Measurements from ENCODE around the gene PTPRG. TPM values are rescaled to one million over a fixed set of nuclear protein-coding genes. Genes with fewer than 3 reads are reported as not detected.

PTPRG gene
- total and polyA plus RNA-seq, 2 experiments from 2014 or later, result 24.4 to 131 TPM

- Histone ChIP-seq H3F3A (replicated peaks; ENCODE audit: low read depth) (no peaks in the 10 kb centered on the region), H3K27ac (ENCODE audit: low read depth) (no peak overlapping the region), H3K4me2 (no peak overlapping the region), H3K27me3 (ENCODE audit: insufficient read depth) (no peaks in the 10 kb centered on the region), H3K9me2 (ENCODE audit: insufficient read depth) (0 out of 2 replicates have a peak, but pooled peaks cover 3% of the 10 kb centered on the region), H3K79me2 (replicated peaks; ENCODE audit: insufficient read depth) (peaks cover 82% of the 10 kb centered on the region), H4K20me1 (replicated peaks; ENCODE audit: insufficient read depth) (0 out of 2 replicates have a peak, but pooled peaks cover 4% of the 10 kb centered on the region), H2AFZ (no peak overlapping the region), H3K4me3 (no peak overlapping the region), H3K4me1 (ENCODE audit: insufficient read depth) (peaks cover 64% of the 10 kb centered on the region), H3K36me3 (ENCODE audit: insufficient read depth) (no peaks in the 10 kb centered on the region)
- Mint-ChIP-seq H3K4me1 (peaks cover 79% of the 10 kb centered on the region), H3K9me3 (no peaks in the 10 kb centered on the region), H3K27me3 (ENCODE audit: insufficient read depth, low read depth, poor library complexity) (peaks cover 3% of the 10 kb centered on the region), H3K4me3 (no peak overlapping the region), H3K36me3 (ENCODE audit: low read depth) (no peaks in the 10 kb centered on the region), H3K27ac (no peak overlapping the region)
- DNase-seq (ENCODE audit: low spot score) (no peak), ATAC-seq (no peak)
- TF ChIP-seq EZH2 (IDR thresholded peaks at IDR 0.05; ENCODE audit: low read depth, unreplicated experiment), result no peak
- no peak for TF ChIP-seq ZNF462 (CRISPR knock-in tag; IDR thresholded peaks at IDR 0.05)
- no peak for TF ChIP-seq REST (IDR thresholded peaks at IDR 0.05; ENCODE audit: unreplicated experiment)
- no peak for TF ChIP-seq ZNF331 (CRISPR knock-in tag; IDR thresholded peaks at IDR 0.05; ENCODE audit: low read depth)
- no peak for TF ChIP-seq ETS1 (IDR thresholded peaks at IDR 0.05)
- no peak for TF ChIP-seq CTCF (conservative IDR thresholded peaks at IDR 0.05; ENCODE audit: low read depth in 2 of 2)
- no peak for TF ChIP-seq ZNF114 (CRISPR knock-in tag; IDR thresholded peaks at IDR 0.05)
- no peak for TF ChIP-seq EZH2phosphoT487 (IDR thresholded peaks at IDR 0.05; ENCODE audit: unreplicated experiment)
- TF ChIP-seq NANOG (IDR thresholded peaks at IDR 0.05; ENCODE audit: borderline replicate concordance), result no peak
- no peak for TF ChIP-seq STAT1 (IDR thresholded peaks at IDR 0.05; ENCODE audit: unreplicated experiment)
- no peak for TF ChIP-seq CREB1 (CRISPR knock-in tag; IDR thresholded peaks at IDR 0.05; ENCODE audit: low read depth)
- TF ChIP-seq POLR2AphosphoS5 (IDR thresholded peaks at IDR 0.05; ENCODE audit: low read depth), result no peak
- no peak for TF ChIP-seq JUNB (IDR thresholded peaks at IDR 0.05; ENCODE audit: unreplicated experiment)
Observed at GRCh38 chr3:61915296-61915695, 353.9 kb downstream of the PTPRG start.

Data from GM23338 (cell line).